Hair follicular keratinocyte (primary cell): ENCODE data around the gene C10orf90. TPM values are rescaled to one million over a fixed set of nuclear protein-coding genes. Genes with fewer than 3 reads are reported as not detected.

ENCODE experiments used
- total RNA-seq: library from RNA; depleted of rRNA; stranded (reverse); fragments of >200 nt; gene quantifications from 2 replicates; pipeline ENCODE4 v1.2.3, GENCODE V29; 2015

The C10orf90 gene, protein sequence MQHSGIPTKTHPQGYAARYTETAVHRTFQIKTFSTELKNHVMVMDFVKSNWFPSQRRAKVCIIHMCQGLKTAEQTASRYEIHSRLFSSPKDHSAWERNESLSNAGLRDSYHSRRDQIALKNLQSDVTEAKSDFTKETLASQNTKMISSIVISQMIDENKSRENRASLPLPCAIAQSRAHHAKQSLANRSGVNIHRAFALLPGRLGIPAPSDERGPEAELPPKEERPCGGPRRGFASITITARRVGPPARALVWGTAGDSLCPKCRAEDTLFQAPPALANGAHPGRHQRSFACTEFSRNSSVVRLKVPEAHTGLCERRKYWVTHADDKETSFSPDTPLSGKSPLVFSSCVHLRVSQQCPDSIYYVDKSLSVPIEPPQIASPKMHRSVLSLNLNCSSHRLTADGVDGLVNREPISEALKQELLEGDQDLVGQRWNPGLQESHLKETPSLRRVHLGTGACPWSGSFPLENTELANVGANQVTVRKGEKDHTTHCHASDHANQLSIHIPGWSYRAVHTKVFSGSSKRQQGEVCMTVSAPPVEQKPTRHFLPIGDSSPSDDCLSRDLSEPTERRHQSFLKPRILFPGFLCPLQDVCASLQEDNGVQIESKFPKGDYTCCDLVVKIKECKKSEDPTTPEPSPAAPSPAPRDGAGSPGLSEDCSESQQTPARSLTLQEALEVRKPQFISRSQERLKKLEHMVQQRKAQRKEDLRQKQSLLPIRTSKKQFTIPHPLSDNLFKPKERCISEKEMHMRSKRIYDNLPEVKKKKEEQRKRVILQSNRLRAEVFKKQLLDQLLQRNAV
- total RNA-seq: 0.04 TPM in 1 of 2 replicates, not detected in the other

DNA sequence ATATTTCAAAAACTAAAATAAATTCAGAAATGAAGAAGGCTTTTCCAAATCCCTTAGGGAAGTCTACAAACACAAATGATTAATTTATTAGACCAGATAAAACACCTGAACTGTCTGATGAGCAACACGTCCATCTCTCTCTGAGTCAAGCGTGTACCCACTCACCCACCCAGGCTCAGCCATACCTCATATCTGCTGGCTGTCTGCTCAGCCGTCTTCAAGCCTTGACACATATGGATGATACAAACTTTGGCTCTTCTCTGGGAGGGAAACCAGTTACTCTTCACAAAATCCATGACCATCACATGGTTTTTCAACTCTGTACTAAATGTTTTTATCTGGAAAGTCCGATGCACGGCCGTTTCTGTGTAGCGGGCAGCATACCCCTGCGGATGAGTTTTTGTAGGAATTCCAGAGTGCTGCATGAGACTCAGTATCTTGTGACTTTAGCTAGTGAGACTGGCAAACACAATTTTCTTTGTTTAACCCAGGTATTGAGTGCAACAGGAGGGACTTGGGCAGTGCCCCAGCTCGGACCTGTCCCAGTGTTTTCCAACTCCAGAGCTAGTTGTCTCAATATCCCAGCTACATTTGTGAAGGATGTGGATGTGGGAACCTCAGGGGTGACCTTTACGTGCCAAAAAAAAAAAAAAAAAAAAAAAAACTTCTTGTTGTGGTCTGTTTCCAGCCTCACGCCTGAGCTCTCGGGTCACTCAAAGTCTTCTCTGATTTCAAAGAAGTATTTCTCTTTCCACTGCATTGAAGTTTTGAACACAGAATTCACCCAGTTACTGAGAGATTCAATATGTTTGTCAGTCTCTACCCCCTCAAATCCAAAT, at the start of gene C10orf90:
C10orf90 (minus strand) TSS at position 638 of the 839 bp plus-strand sequence; CDS start at position 425, 213 bp downstream.

GRCh38 chr10:126387931-126388911, 282.3 kb downstream of the C10orf90 start, which contains the start of gene ADAM12:
ADAM12 (minus strand) TSS chr10:126388477; CDS start chr10:126388145, 332 bp downstream.

Other genes with a start within 250 kb of the C10orf90 start
- 24.6 and 37.3 TPM in 2 replicates for gene DOCK1, start 234.7 kb upstream of the C10orf90 start, total RNA-seq